ENCODE results near the gene SYVN1.
"Not testable (repeated sequence)": the region's sequence is repeated elsewhere in the genome, so short reads cannot be mapped to it uniquely, and the experiment has no call there.

Gene SYVN1

GRCh38 chr11:65134240-65134951 lies at the start of gene SYVN1:
Gene SYVN1, minus strand, starts transcription at chr11:65134519. Its CDS starts 918 bp downstream, at chr11:65133601.
- peak; percentile 92 to 94 for DNase-seq

- DNase-seq: no peak
Observed at GRCh38 chr11:65183201-65183891, 49.0 kb upstream of the SYVN1 start.

GRCh38 chr11:65182258-65183170 lies 48.2 kb upstream of the SYVN1 start:
- peak in 1 of 2 donors; percentile 13 for DNase-seq

- peak; percentile 81 to 83 for DNase-seq
Observed at GRCh38 chr11:65181569-65182257, 47.4 kb upstream of the SYVN1 start, which contains the start of gene CAPN1. Gene CAPN1, plus strand, starts transcription at chr11:65181928. Its CDS starts 774 bp downstream, at chr11:65182702.

GRCh38 chr11:65180877-65181568 lies 46.7 kb upstream of the SYVN1 start:
- peak; percentile 69 to 71 for DNase-seq

GRCh38 chr11:65174571-65175010 lies 40.3 kb upstream of the SYVN1 start:
- not testable (repeated sequence) for DNase-seq

- no peak for DNase-seq
Observed at GRCh38 chr11:65172600-65172999, 38.3 kb upstream of the SYVN1 start.

- DNase-seq: no peak
Observed at GRCh38 chr11:65170058-65170534, 35.8 kb upstream of the SYVN1 start, which contains the start of gene SPDYC. Gene SPDYC, plus strand, starts transcription at chr11:65170233. Its CDS starts 1,125 bp downstream, at chr11:65171358.

GRCh38 chr11:65169164-65169641 lies 34.9 kb upstream of the SYVN1 start:
- DNase-seq: no peak

GRCh38 chr11:65167656-65168055 lies 33.3 kb upstream of the SYVN1 start:
- DNase-seq: no peak

GRCh38 chr11:65166893-65167292 lies 32.6 kb upstream of the SYVN1 start:
- DNase-seq: no peak

- DNase-seq: no peak
Observed at GRCh38 chr11:65165410-65166317, 31.3 kb upstream of the SYVN1 start.

GRCh38 chr11:65163684-65164083 lies 29.4 kb upstream of the SYVN1 start:
- no peak for DNase-seq

GRCh38 chr11:65160643-65161042 lies 26.3 kb upstream of the SYVN1 start:
- DNase-seq: no peak

- no peak for DNase-seq
Observed at GRCh38 chr11:65159012-65159411, 24.7 kb upstream of the SYVN1 start.

GRCh38 chr11:65157336-65157735 lies 23.0 kb upstream of the SYVN1 start:
- no peak for DNase-seq

- no peak for DNase-seq
Observed at GRCh38 chr11:65156926-65157325, 22.6 kb upstream of the SYVN1 start.

- no peak for DNase-seq
Observed at GRCh38 chr11:65156256-65156655, 21.9 kb upstream of the SYVN1 start.

- no peak for DNase-seq
Observed at GRCh38 chr11:65152122-65152521, 17.8 kb upstream of the SYVN1 start.

GRCh38 chr11:65151331-65151899 lies 17.1 kb upstream of the SYVN1 start:
- no peak for DNase-seq
